DND-41 (cell line): ENCODE results near the gene EEF2.
"Not testable (repeated sequence)": the region's sequence is repeated elsewhere in the genome, so short reads cannot be mapped to it uniquely, and the experiment has no call there.

Experiments used
- ATAC-seq: fragments of 200-7000 bp; cut with Tn5 transposase; 3 replicates; pipeline ENCODE4 v1.9.1; 2021; ENCODE audit warnings: low read depth; ENCODE audit not compliant: insufficient read depth
- DNase-seq: peaks from one replicate; pipeline ENCODE4 v3.0.0-alpha.2; 2020
- H2AFZ ChIP-seq: 2 replicates; pipeline ENCODE4 v1.6.0; 2012; ENCODE audit warnings: low read depth, low read length
- H3K27ac ChIP-seq: 2 replicates; pipeline ENCODE4 v1.5.1; 2012; ENCODE audit warnings: low read length, inconsistent platforms
- H3K27me3 ChIP-seq: fragments of 200-600 bp; sonication (generic); 2 replicates; pipeline ENCODE4 v1.6.0; 2012; ENCODE audit warnings: low read length, mild to moderate bottlenecking, inconsistent platforms; ENCODE audit not compliant: insufficient read depth, poor library complexity
- H3K36me3 ChIP-seq: 2 replicates; pipeline ENCODE4 v1.5.1; 2012; ENCODE audit warnings: low read length, inconsistent platforms; ENCODE audit not compliant: insufficient read depth
- H3K4me1 ChIP-seq: 2 replicates; pipeline ENCODE4 v1.5.1; 2012; ENCODE audit warnings: mild to moderate bottlenecking, low read length; ENCODE audit not compliant: insufficient read depth
- H3K4me2 ChIP-seq: 2 replicates; pipeline ENCODE4 v1.6.0; 2012; ENCODE audit warnings: mild to moderate bottlenecking, moderate library complexity, low read length, inconsistent platforms; ENCODE audit not compliant: insufficient read depth
- H3K4me3 ChIP-seq, 2 experiments: fragments of 200-600 bp in 1 of 2; shearing (Covaris generic) in 1 of 2; 2 replicates each; pipeline ENCODE4 v1.5.1; 2012 to 2016; ENCODE audit warnings: inconsistent platforms in 2 of 2, low read length in 2 of 2, mild to moderate bottlenecking in 2 of 2, low read depth in 1 of 2, moderate library complexity in 1 of 2
- H3K79me2 ChIP-seq: 2 replicates; pipeline ENCODE4 v1.6.0; 2012; ENCODE audit warnings: low read length, inconsistent platforms; ENCODE audit not compliant: insufficient read depth
- H3K9ac ChIP-seq: 2 replicates; pipeline ENCODE4 v1.6.0; 2012; ENCODE audit warnings: low read depth, mild to moderate bottlenecking, inconsistent platforms, low read length, moderate library complexity
- H3K9me3 ChIP-seq: 2 replicates; pipeline ENCODE4 v1.5.1; 2012; ENCODE audit warnings: low read length, moderate library complexity, mild to moderate bottlenecking, inconsistent platforms; ENCODE audit not compliant: insufficient read depth, severe bottlenecking
- H4K20me1 ChIP-seq: 2 replicates; pipeline ENCODE4 v1.6.0; 2012; ENCODE audit warnings: low read length; ENCODE audit not compliant: insufficient read depth
- CTCF ChIP-seq: IDR thresholded peaks from 2 replicates; pipeline ENCODE4 v1.5.1; 2012; ENCODE audit warnings: borderline replicate concordance, low read length, moderate library complexity, mild to moderate bottlenecking; ENCODE audit not compliant: poor library complexity, severe bottlenecking; ENCODE audit errors: extremely low read depth
- EZH2 ChIP-seq: IDR thresholded peaks from 3 replicates; pipeline ENCODE4 v1.6.1; 2012; ENCODE audit warnings: borderline replicate concordance, low read depth, mild to moderate bottlenecking, moderate library complexity, low read length, inconsistent platforms; ENCODE audit not compliant: severe bottlenecking

The EEF2 gene

GRCh38 chr19:3945838-3946237 is 39.4 kb downstream of the EEF2 start:
- Histone ChIP-seq H3K4me3 (no peak overlapping the region), H3K4me1 (no peaks in the 10 kb centered on the region), H3K4me2 (no peak overlapping the region), H2AFZ (no peak overlapping the region), H4K20me1 (no peaks in the 10 kb centered on the region), H3K9me3 (no peaks in the 10 kb centered on the region), H3K27me3 (no peaks in the 10 kb centered on the region), H3K36me3 (no peaks in the 10 kb centered on the region), H3K79me2 (no peaks in the 10 kb centered on the region), H3K9ac (no peak overlapping the region), H3K27ac (no peak overlapping the region)
- DNase-seq (no peak), ATAC-seq (no peak)
- TF ChIP-seq EZH2 = no peak
- TF ChIP-seq CTCF = no peak

- Histone ChIP-seq H3K4me2 (no peak overlapping the region), H3K36me3 (no peaks in the 10 kb centered on the region), H3K27me3 (no peaks in the 10 kb centered on the region), H4K20me1 (no peaks in the 10 kb centered on the region), H3K9me3 (no peaks in the 10 kb centered on the region), H3K27ac (no peak overlapping the region), H3K9ac (no peak overlapping the region), H3K79me2 (no peaks in the 10 kb centered on the region), H3K4me3 (no peak overlapping the region), H3K4me1 (no peaks in the 10 kb centered on the region), H2AFZ (no peak overlapping the region)
- ATAC-seq (no peak), DNase-seq (no peak)
- TF ChIP-seq CTCF (no peak), EZH2 (no peak)
Observed at GRCh38 chr19:3944018-3944721, 41.1 kb downstream of the EEF2 start.

GRCh38 chr19:3942790-3943409 is 42.4 kb downstream of the EEF2 start:
- Histone ChIP-seq H3K4me2 (no peak overlapping the region), H3K79me2 (no peaks in the 10 kb centered on the region), H3K9me3 (no peaks in the 10 kb centered on the region), H4K20me1 (no peaks in the 10 kb centered on the region), H3K36me3 (no peaks in the 10 kb centered on the region), H3K27ac (no peak overlapping the region), H3K9ac (no peak overlapping the region), H3K4me3 (no peak overlapping the region), H3K4me1 (no peaks in the 10 kb centered on the region), H3K27me3 (no peaks in the 10 kb centered on the region), H2AFZ (no peak overlapping the region)
- ATAC-seq = no peak
- no peak for DNase-seq
- TF ChIP-seq EZH2 (no peak), CTCF (no peak)

- not testable (repeated sequence) for H3K4me2 ChIP-seq, H3K9me3 ChIP-seq, H3K27me3 ChIP-seq, H4K20me1 ChIP-seq, H3K36me3 ChIP-seq, H3K4me1 ChIP-seq, H2AFZ ChIP-seq, H3K27ac ChIP-seq, DNase-seq, H3K4me3 ChIP-seq, ATAC-seq, H3K79me2 ChIP-seq, H3K9ac ChIP-seq
Observed at GRCh38 chr19:3938300-3938950, 46.8 kb downstream of the EEF2 start.
